C4-2B (cell line): ENCODE data around the gene C1S.

ENCODE experiments used
- CTCF ChIP-seq: fragments of 450-650 bp; conservative IDR thresholded peaks from 2 replicates; pipeline ENCODE4 v1.5.1; 2017; ENCODE audit warnings: mild to moderate bottlenecking
- ZFX ChIP-seq: fragments of 450-650 bp; IDR thresholded peaks from 2 replicates; pipeline ENCODE4 v1.6.1; 2017

- TF ChIP-seq CTCF: no peak
- TF ChIP-seq ZFX: no peak
Observed at GRCh38 chr12:7035463-7035862, 25.1 kb upstream of the C1S start.
